Central memory CD4-positive, alpha-beta T cell (primary cell): ENCODE results near the gene TAS2R46.
"Not testable (repeated sequence)": the region's sequence is repeated elsewhere in the genome, so short reads cannot be mapped to it uniquely, and the experiment has no call there.

ENCODE experiments used
- DNase-seq: peaks from one replicate; pipeline ENCODE4 v3.0.0; 2022
- total RNA-seq, 3 experiments: gene quantifications; one replicate each; lab custom pipeline; 2026; lab: John Stamatoyannopoulos, UW

Gene TAS2R46, protein sequence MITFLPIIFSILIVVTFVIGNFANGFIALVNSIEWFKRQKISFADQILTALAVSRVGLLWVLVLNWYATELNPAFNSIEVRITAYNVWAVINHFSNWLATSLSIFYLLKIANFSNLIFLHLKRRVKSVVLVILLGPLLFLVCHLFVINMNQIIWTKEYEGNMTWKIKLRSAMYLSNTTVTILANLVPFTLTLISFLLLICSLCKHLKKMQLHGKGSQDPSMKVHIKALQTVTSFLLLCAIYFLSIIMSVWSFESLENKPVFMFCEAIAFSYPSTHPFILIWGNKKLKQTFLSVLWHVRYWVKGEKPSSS
- 0.42 to 1.7 (median 0.98) reads per million in 3 experiments for total RNA-seq

- not testable (repeated sequence) for DNase-seq
These were observed at the start of gene TAS2R46 for GRCh38 chr12:11062194-11062593. TAS2R46 (minus strand) TSS chr12:11062294; CDS start chr12:11062294, 0 bp downstream.

GRCh38 chr12:11111213-11111612, 49.1 kb upstream of the TAS2R46 start:
- not testable (repeated sequence) for DNase-seq

- DNase-seq = no peak
These were observed 46.8 kb upstream of the TAS2R46 start for GRCh38 chr12:11108862-11109261.

GRCh38 chr12:11107719-11108118, 45.6 kb upstream of the TAS2R46 start:
- DNase-seq = no peak

DNA sequence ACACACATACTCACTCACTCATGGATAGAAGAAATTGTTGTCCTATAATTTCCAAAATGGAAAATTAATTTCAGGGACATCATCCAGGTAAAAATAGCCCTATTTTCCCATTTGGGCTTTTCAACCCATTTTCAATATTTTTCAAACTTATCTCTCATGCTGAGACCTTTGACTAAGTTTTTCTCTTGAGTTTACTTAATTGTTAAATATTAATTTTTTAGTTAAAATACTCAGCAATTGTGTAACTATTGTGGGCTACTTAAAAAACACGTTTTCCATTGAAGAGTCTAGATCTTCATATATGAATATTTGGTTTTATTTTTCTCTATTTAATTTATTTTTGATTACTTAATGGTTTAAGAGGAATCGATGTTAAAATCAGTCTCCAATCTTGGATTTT, 44.2 kb upstream of the TAS2R46 start:
- DNase-seq = no peak

DNA sequence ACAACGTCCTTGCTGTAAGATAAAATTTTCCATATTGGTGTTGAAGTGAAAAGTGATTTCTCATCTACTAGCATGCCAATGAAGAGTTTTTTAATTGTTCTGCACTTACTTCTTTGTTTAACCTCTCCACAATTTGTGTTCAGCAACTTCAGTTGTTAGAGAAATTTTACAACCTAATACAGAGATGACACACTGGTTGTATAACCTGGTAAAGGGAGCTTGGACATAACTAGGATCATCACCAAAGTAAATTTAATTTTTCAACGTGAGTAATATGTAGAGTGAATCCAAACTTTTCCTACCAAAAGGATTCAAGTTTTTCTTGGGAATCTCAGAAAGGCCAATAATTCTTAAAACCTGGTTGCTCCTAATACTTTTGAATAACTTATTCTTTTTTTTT, 43.5 kb upstream of the TAS2R46 start:
- no peak for DNase-seq

DNA sequence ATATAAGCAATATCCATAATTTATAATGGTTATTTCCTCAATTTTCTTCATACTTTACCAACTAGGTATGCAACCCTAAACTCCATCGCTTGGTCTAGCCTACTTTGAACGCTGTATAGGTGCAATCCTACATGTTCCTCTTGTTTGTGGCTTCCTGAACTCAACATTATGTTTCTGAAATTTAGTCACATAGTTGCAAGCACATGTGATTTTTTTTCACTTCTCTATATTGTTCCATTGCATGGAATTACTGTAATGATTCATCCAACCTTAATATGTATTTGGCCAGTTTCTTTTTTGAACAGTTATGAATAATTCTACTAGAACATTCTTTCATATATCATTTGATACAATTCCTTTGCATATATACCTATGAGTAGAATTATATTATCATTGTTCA, 32.8 kb upstream of the TAS2R46 start:
- not testable (repeated sequence) for DNase-seq

DNA sequence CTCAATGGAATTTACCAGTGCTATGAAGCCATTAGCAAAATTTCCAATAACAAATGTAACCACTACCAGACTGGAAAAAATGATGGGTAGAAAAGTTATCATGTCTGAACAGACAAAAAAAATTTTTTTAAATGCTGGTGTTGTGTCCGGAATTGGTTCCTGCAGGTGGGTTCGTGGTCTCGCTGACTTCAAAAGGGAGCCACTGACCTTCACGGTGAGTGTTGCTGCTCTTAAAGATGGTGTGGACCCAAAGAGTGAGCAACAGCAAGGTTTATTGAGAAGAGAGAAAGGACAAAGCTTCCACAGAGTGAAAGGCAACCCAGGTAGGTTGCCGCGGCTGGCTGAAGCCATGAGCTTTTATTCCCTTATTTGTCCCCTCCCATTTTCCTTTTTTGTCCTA, 30.0 kb upstream of the TAS2R46 start, which contains the start of gene TAS2R43:
TAS2R43 (minus strand) TSS at position 186 of the 400 bp plus-strand sequence; CDS start at position 102, 84 bp downstream.
- DNase-seq = no peak

GRCh38 chr12:11089246-11089645, 27.2 kb upstream of the TAS2R46 start:
- DNase-seq = no peak

GRCh38 chr12:11085419-11085818, 23.3 kb upstream of the TAS2R46 start:
- DNase-seq = no peak

DNA sequence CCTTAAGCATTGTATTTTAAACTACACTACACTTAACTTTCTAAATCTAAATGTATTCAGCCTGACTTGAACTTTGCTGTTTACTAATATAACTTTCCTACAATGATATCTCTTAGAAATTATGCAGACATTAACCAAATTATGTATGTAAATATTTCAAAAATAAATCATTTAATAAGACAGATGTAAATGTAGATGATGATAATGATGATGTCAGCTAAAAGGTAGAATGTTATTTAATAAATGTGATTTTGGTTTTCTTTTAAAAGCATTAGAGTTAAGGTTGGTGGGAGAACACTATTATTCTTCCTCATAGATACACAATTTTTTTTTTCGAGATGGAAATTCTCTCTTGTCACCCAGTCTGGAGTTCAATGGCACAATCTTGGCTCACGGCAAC, 19.9 kb upstream of the TAS2R46 start:
- no peak for DNase-seq

DNA sequence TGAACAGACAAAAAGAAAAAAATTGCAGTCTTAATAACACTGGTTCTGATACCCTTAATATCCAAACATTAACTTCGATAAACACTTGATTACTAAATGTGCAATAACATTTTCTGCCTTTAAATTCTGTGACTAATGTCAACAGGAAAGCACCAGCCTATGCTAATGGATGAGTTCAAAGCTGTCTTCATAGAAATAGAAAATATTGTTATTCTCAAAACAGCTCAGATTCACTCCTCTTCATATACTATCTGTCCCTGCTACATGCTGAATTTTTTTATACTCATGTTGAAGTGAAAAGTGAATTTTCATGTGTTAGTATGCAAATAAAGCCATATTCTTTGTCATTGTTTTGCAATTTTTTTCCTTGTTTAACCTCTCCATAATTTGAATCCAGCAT, 16.2 kb upstream of the TAS2R46 start:
- DNase-seq = no peak

DNA sequence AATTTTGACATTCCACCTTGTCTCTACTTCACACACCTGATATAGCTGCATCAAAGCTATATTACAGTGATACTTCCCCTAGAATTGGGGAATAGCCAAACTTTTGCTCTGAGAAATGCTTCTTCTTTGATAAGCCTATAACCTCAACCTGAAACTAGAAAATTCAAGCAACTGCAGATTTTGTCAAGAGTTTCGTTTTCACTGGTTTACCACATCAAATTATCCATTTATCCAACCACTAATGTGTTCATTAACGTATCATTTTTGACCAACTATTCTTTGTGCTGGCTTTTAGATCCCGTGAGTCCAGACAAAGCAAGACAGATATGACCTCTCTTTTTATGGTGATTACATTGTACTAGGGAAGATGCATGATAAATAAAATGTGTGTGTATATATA, 13.5 kb upstream of the TAS2R46 start:
- DNase-seq = no peak

GRCh38 chr12:11071414-11071813, 9.3 kb upstream of the TAS2R46 start:
- no peak for DNase-seq

- DNase-seq = no peak
These were observed 8.9 kb upstream of the TAS2R46 start for GRCh38 chr12:11070999-11071398.

DNA sequence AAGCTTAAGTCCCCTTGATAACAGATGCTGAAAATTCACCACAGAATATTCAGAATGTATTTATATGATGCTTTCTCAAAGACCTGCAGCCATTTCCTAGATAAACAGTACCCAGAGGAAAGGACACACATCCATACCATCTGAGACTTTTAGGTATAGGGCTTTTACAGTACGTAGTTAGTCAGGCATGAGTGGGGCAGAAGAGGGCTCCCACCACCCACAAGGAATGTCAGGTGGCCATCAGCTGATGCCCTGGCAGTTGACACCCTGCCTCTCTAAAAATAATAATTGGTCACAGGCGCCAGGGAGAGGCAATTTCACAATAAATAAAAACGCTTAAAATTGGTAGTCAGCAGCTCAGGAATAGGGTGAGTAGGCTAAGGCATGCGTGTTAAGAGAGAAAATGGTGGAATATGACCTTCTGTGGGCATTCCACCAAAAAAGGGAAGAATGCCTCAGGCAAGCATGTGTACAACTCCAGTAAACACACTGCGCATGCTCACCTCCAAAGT, 7.8 kb upstream of the TAS2R46 start:
- no peak for DNase-seq

- no peak for DNase-seq
These were observed 5.4 kb upstream of the TAS2R46 start for GRCh38 chr12:11067514-11067913.

- DNase-seq = no peak
These were observed 2.3 kb downstream of the TAS2R46 start for GRCh38 chr12:11059784-11060183.

- no peak for DNase-seq
These were observed 3.1 kb downstream of the TAS2R46 start for GRCh38 chr12:11059041-11059440.

DNA sequence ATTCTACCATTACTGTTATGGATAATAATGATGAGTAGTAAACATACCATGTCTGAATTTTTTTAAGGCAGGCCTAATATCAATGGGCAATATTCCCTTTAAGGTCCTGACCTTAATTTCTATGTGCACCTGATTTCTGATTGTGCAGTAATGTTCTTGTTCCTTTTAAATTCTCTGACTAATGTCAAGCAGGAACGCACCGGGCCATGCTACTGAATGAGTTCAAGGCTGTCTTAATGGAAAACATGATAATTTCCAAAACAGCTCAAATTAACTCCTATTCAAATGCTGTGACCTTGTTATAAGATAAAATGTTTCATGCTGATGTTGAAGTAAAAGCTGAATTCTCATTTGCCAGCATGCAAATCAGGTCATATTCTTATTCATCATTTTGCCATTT, 6.8 kb downstream of the TAS2R46 start:
- DNase-seq = no peak

DNA sequence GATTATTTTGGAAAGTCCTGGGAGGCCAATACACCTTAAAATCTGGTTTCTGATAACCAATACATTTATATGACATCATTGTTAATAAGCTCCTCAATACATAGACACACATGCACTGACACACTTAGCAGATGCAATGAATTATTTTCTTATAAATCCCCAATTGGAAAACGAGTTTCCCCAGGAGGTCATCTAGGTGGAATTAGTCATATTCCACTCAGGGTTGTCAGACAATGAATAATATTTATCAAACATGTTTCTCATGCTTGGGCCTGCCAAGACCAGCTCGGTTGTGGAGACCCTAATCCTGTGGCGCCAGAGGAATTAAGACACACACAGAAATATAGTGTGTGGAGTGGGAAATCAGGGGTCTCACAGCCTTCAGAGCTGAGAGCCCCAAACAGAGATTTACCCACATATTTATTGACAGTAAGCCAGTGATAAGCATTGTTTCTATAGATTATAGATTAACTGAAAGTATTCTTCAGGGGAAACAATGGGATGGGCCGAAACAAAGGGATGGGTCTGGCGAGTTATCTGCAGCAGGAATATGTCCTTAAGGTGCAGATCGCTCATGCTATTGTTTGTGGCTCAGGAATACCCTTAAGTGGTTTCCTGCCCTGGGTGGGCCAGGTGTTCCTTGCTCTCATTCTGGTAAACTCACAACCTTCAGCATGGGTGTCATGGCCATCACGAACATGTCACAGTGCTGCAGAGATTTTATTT, 12.1 kb downstream of the TAS2R46 start:
- DNase-seq = not testable (repeated sequence)

DNA sequence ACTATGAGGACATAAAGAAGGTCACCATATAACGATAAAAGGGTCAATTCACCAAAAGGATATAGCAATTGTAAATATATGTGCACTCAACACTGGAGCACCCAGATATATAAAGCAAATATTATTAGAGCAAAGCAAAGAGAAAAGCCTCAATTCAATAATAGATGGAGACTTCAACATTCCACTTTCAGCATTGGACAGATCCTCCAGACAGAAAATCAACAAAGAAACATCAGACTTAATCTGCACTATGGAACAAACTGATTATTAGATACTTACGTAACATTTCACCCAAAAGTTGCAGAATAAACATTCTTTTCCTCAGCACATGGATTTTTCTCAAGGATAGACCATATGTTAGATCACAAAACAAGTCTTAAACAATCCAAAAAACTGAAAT, 20.7 kb downstream of the TAS2R46 start:
- DNase-seq = not testable (repeated sequence)

GRCh38 chr12:11040162-11040561, 21.9 kb downstream of the TAS2R46 start:
- DNase-seq = no peak

- no peak for DNase-seq
These were observed 22.9 kb downstream of the TAS2R46 start for GRCh38 chr12:11039171-11039570.
